ENCODE data around the gene BICD1. TPM values are rescaled to one million over a fixed set of nuclear protein-coding genes. Genes with fewer than 3 reads are reported as not detected.

The BICD1 gene
- total RNA-seq, 1 experiment from 2014 or later = 41.3 TPM

DNA sequence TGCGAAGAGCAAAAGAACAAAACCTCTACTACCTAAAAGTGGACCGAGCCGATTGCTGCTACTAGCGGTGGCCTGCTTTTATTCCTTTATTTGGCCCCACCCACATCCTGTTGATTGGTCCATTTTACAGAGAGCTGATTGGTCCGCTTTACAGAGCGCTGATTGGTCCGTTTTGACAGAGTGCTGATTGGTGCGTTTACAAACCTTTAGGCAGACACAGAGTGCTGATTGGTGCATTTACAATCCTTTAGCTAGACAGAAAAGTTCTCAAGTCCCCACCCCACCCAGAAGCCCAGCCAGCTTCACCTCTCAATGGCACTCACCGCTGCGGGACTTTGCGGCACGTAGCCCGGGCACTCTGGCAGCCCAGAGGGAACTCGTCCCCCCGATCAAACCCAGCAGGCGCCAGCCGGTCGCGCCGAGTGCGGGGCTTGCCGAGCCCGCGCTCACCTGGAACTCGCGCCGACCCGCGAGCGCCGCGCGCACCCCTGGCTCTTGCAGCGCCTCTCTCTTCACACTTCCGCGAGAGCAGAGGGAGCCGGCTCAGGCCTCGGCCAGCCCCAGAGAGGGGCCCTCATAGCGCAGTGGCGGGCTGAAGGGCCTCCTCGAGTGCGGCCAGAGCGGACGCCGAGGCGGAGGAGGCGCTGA is 284.0 kb downstream of the BICD1 start:
- BruUV-seq (replicated peaks) = no TSS peak
- Histone ChIP-seq H3K9me2 (ENCODE audit: insufficient read depth) (no peaks in the 10 kb centered on the region), H3K4me1 (replicated peaks; ENCODE audit: insufficient read depth) (no peaks in the 10 kb centered on the region; the same call in 1 of the 2 replicates), H2AFZ (peak overlapping the region; percentile 89), H4K20me1 (ENCODE audit: insufficient read depth) (no peaks in the 10 kb centered on the region), H3K4me3 (peak overlapping the region; percentile 60), H3F3A (ENCODE audit: insufficient read depth, low read depth) (peaks cover 10% of the 10 kb centered on the region), H3K4me2 (peak overlapping the region; percentile 75), H3K27ac (no peak overlapping the region), H3K9me3 (ENCODE audit: insufficient read depth, low read depth) (no peaks in the 10 kb centered on the region; the same call in 1 of the 2 replicates), H3K27me3 (ENCODE audit: insufficient read depth, low read depth) (no peaks in the 10 kb centered on the region), H3K79me2 (ENCODE audit: low read depth) (no peaks in the 10 kb centered on the region), H3K36me3 (ENCODE audit: low read depth) (no peaks in the 10 kb centered on the region)
- intact Hi-C loops (cut with micrococcal nuclease; ENCODE audit: unreplicated experiment) = loop anchor here (10.0 kb wide), 1 partner anchor 94 kb away; no protein-coding TSS in a partner anchor
- peak; percentile 49 to 69 for DNase-seq
- CTCF ChIA-PET = no interaction called here
- POLR2A ChIA-PET (ENCODE audit: unreplicated experiment) = no interaction called here
- TF ChIP-seq, protein P1, sequence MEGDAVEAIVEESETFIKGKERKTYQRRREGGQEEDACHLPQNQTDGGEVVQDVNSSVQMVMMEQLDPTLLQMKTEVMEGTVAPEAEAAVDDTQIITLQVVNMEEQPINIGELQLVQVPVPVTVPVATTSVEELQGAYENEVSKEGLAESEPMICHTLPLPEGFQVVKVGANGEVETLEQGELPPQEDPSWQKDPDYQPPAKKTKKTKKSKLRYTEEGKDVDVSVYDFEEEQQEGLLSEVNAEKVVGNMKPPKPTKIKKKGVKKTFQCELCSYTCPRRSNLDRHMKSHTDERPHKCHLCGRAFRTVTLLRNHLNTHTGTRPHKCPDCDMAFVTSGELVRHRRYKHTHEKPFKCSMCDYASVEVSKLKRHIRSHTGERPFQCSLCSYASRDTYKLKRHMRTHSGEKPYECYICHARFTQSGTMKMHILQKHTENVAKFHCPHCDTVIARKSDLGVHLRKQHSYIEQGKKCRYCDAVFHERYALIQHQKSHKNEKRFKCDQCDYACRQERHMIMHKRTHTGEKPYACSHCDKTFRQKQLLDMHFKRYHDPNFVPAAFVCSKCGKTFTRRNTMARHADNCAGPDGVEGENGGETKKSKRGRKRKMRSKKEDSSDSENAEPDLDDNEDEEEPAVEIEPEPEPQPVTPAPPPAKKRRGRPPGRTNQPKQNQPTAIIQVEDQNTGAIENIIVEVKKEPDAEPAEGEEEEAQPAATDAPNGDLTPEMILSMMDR (conservative IDR thresholded peaks at IDR 0.05) = no peak
- TF ChIP-seq EZH2 (IDR thresholded peaks at IDR 0.05; ENCODE audit: low read depth) = no peak

- DNase-seq = no peak
- H3K4me2 ChIP-seq = no peak overlapping the region
- no peaks in the 10 kb centered on the region for H3K9me2 ChIP-seq (ENCODE audit: insufficient read depth)
- H3K9me3 ChIP-seq (ENCODE audit: insufficient read depth, low read depth) = no peaks in the 10 kb centered on the region; the same call in 1 of the 2 replicates
- H3K36me3 ChIP-seq (ENCODE audit: low read depth) = no peaks in the 10 kb centered on the region
- POLR2A ChIA-PET (ENCODE audit: unreplicated experiment) = no interaction called here
- no peaks in the 10 kb centered on the region for H4K20me1 ChIP-seq (ENCODE audit: insufficient read depth)
- intact Hi-C loops (cut with micrococcal nuclease; ENCODE audit: unreplicated experiment) = loop anchor here (5.0 to 10.0 kb wide), 3 partner anchors 90 to 212 kb away; no protein-coding TSS in a partner anchor
- peaks cover 22% of the 10 kb centered on the region for H3F3A ChIP-seq (ENCODE audit: insufficient read depth, low read depth)
- H3K79me2 ChIP-seq (ENCODE audit: low read depth) = no peaks in the 10 kb centered on the region
- no TSS peak for BruUV-seq (replicated peaks)
- TF ChIP-seq, protein P1 (conservative IDR thresholded peaks at IDR 0.05) = no peak
- no peak for TF ChIP-seq EZH2 (IDR thresholded peaks at IDR 0.05; ENCODE audit: low read depth)
- H3K4me1 ChIP-seq (replicated peaks; ENCODE audit: insufficient read depth) = peaks cover 8% of the 10 kb centered on the region
- CTCF ChIA-PET = no interaction called here
- H2AFZ ChIP-seq = no peak overlapping the region
- H3K4me3 ChIP-seq = no peak overlapping the region
- H3K27me3 ChIP-seq (ENCODE audit: insufficient read depth, low read depth) = no peaks in the 10 kb centered on the region
- no peak overlapping the region for H3K27ac ChIP-seq
These were observed 288.4 kb downstream of the BICD1 start for GRCh38 chr12:32395026-32395425.

- intact Hi-C loops (cut with micrococcal nuclease; ENCODE audit: unreplicated experiment) = loop anchor here (2.0 to 10.0 kb wide), 4 partner anchors 47 to 210 kb away; no protein-coding TSS in a partner anchor
- no peak for DNase-seq
- CTCF ChIA-PET = no interaction called here
- H3K4me2 ChIP-seq = no peak overlapping the region
- no peaks in the 10 kb centered on the region for H3K9me3 ChIP-seq (ENCODE audit: insufficient read depth, low read depth)
- TF ChIP-seq, protein P1 (conservative IDR thresholded peaks at IDR 0.05) = no peak
- TF ChIP-seq EZH2 (IDR thresholded peaks at IDR 0.05; ENCODE audit: low read depth) = no peak
- H3K27ac ChIP-seq = no peak overlapping the region
- BruUV-seq (replicated peaks) = no TSS peak
- H2AFZ ChIP-seq = no peak overlapping the region
- POLR2A ChIA-PET (ENCODE audit: unreplicated experiment) = no interaction called here
- no peaks in the 10 kb centered on the region for H3K9me2 ChIP-seq (ENCODE audit: insufficient read depth)
- peaks cover 24% of the 10 kb centered on the region for H3F3A ChIP-seq (ENCODE audit: insufficient read depth, low read depth)
- no peaks in the 10 kb centered on the region for H3K27me3 ChIP-seq (ENCODE audit: insufficient read depth, low read depth)
- peaks cover 18% of the 10 kb centered on the region for H3K4me1 ChIP-seq (replicated peaks; ENCODE audit: insufficient read depth)
- no peak overlapping the region for H3K4me3 ChIP-seq
- no peaks in the 10 kb centered on the region for H4K20me1 ChIP-seq (ENCODE audit: insufficient read depth)
- H3K36me3 ChIP-seq (ENCODE audit: low read depth) = no peaks in the 10 kb centered on the region
- peaks cover 21% of the 10 kb centered on the region for H3K79me2 ChIP-seq (ENCODE audit: low read depth)
These were observed 291.0 kb downstream of the BICD1 start for GRCh38 chr12:32397696-32398095.

All from PC-9 (cell line).